GM23248 (cell line): Measurements from ENCODE around the gene IFT52.

Source experiments
- EZH2 ChIP-seq: fragments of 200-600 bp; sonication (generic); IDR thresholded peaks from 2 replicates; pipeline ENCODE4 v1.6.1; 2018; ENCODE audit warnings: antibody characterized with exemption, mild to moderate bottlenecking; ENCODE audit not compliant: insufficient read depth, poor library complexity, severe bottlenecking
- EZH2phosphoT487 ChIP-seq: fragments of 200-600 bp; sonication (generic); IDR thresholded peaks from 2 replicates; pipeline ENCODE4 v1.6.1; 2018; ENCODE audit warnings: antibody characterized with exemption, moderate library complexity, mild to moderate bottlenecking, low read depth; ENCODE audit not compliant: insufficient read depth

DNA sequence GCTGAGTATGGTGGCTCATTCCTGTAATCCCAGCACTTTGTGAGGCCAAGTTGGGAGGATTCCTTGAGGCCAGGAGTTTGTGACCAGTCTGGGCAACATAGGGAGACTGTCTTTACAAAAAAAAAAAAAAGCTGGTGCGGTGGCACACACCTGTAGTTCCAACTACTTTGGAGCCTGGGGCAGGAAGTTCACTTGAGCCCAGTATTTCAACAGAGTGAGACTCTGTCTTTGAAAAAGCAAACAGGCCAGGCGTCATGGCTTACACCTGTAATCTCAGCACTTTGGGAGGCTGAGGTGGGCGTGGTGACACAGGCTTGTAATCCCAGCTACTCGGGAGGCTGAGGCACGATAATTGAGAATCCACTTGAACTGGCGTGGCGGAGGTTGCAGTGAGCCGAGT, 104.8 kb downstream of the IFT52 start:
- no peak for TF ChIP-seq EZH2
- TF ChIP-seq EZH2phosphoT487: no peak
